Measurements from ENCODE around the gene IL1R1. TPM values are rescaled to one million over a fixed set of nuclear protein-coding genes. Genes with fewer than 3 reads are reported as not detected.

Gene IL1R1
- total RNA-seq, 1 experiment from 2014 or later, result 0.61 TPM

DNA sequence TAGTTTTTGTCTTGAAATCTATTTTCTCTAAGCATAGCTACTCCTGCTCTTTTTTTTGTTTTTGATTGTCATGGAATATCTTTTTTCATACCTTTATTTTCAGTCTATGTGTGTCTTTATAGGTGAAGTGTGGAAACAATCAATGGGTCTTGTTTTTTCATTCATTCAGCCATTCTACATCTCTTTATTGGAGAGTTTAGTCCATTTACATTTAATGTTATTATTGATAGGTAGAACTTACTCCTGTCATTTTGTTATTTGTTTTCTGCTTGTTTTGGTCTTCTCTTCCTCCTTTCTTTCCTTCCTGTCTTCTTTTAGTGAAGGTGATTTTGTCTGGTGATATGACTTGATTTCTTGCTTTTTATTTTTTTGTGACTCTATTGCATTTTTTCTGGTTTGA lies 62.1 kb downstream of the IL1R1 start:
- no peak for DNase-seq (ENCODE audit: low spot score)

DNA sequence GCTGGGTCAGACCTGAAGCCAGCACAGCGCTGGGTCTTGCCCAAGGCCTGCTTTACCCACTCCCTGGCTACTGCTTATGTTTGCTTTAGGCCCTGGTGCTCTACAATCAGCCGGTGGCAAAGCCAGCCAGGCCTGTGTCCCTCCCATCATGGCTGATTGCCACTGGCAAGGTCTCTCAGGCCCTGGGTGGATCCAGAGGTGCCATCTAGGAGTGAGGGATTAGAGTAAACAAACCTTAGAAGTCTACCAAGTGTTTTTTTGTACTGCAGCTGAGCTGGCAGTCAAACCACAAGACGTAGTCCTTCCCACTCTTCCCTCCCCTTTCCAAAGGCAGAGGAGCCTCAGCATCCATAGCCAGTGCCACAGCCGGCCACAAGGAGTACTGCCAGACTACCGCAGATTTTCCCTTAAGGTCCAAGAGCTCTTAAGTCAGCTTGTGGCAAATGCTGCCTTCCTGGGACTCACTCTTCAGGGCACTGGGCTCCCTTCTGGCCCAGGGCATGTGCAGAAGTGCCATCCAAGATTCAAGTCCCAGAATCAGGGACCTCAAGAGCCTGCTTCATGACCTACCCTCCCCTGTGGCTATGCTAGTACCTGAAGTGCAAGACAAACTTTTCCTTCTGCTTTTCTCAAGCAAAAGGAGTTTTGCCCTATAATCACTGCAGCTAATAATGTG lies 64.3 kb downstream of the IL1R1 start:
- DNase-seq (ENCODE audit: low spot score), result peak; percentile 87

DNA sequence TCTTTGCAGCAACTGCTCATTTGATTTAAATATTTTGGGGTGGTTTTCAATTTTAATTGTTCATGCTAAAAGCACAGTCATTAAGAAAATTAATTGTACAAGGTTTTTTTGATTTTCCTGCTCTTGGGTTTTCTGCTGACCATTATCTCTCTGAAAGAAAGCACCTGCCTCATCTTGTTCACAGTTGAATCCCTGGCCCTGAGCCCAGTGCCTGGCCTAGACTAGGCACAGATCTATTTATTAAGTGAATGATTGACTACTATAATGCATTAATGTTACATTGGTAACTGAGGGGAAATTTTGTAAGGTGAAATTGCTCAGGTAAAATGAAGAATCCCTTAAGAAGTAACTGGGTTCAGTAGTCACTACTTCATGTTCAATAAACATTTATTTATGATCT lies 66.2 kb downstream of the IL1R1 start:
- DNase-seq (ENCODE audit: low spot score), result peak; percentile 39

DNA sequence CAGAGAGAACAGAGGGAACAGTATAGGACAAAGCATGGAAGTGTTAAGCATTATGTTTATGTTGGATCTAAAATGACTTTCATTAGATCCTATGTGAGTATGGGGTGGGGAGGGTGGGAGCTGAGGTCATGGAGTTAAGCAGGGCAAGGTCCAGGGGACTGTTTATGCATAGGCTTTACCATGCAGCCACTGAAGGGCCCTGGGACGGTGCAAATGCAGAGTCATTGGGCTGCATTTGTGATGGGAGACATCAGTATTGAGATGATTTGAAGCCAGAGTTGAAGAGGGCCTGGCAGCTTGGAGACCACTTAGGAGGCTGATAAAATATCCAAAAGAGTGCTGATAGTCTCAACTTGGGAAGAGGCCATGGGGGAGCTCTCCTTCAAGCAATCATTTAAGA lies 66.9 kb downstream of the IL1R1 start:
- peak; percentile 33 for DNase-seq (ENCODE audit: low spot score)

DNA sequence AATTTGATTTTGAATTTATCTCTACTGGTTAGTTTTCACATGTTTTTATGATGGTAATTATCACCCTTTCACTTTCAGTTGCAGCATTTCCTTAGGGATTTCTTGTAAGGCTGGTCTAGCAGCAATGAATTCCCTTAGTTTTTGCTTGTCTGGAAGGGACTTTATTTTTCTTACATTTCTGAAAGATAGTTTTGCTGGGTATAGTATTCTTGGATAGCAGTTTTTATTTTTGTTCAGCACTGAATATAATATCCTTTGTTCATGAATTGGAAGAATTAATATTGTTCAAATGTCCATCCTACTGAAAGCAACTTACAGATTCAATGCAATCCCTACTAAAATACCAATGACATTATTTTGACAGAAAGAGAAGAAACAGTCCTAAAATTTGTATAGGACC lies 74.5 kb downstream of the IL1R1 start:
- no peak for DNase-seq (ENCODE audit: low spot score)

DNA sequence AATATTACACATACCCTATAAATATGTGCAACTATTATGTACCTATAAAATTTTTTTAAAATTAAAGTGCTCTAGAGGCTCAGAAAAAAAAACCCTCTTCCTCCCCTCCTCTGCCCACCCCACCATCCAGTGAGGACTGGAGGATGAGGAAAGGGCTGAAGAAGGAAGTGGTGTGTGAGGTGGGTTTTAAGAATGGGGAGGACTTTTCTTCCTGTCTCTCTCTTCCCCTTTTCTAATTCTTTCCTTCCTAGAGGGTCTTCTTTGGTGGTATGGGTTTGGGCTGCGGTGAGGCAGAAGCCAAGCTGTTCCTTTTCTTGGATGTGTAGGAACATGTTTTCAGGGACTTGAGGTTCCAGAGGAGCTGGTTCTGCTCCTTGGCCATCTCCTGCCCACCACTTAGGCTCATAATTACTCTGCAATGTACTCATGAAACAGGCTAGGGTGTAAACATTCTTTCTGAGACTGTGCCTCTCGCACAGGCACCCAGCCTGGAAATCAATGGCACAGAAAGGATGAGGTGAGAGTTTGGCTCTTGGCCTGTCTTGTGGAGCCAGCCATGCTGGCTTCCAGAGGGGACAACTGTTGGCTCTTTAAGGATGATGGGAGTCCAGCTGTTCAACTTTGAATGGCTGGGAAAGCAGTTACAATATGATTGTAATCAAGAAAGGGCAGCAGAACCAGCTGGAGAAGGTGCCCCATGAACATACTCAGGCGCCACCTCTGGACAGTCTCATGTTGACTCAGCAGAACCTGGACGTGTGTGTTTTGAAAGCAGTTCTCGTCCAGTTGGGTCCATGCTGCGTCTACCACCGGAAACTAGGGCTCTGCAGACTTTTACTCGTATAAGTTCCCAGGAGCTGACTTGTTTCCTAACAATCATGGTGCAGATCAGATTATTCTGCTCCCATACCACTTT lies 82.5 kb downstream of the IL1R1 start:
- DNase-seq (ENCODE audit: low spot score), result no peak

DNA sequence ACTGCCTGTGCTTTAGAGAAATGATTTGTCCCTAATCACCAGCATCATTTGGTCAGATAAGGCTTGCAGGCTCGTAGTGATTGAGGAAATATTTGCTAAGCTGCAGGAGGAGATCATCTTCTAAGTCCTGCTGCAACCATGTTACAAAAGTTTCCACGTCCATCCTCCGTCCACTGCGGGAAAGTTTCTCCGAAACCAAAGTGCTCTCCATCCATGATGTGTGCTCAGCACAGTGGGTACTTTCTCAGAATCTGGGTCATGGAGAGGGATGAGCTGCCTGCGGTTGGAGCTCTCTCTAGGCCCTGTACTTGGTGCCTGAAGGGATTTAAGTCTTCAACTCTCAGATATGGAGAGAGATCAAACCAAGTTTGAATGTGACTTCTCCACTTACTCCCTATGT lies 83.6 kb downstream of the IL1R1 start:
- DNase-seq (ENCODE audit: low spot score), result no peak

DNA sequence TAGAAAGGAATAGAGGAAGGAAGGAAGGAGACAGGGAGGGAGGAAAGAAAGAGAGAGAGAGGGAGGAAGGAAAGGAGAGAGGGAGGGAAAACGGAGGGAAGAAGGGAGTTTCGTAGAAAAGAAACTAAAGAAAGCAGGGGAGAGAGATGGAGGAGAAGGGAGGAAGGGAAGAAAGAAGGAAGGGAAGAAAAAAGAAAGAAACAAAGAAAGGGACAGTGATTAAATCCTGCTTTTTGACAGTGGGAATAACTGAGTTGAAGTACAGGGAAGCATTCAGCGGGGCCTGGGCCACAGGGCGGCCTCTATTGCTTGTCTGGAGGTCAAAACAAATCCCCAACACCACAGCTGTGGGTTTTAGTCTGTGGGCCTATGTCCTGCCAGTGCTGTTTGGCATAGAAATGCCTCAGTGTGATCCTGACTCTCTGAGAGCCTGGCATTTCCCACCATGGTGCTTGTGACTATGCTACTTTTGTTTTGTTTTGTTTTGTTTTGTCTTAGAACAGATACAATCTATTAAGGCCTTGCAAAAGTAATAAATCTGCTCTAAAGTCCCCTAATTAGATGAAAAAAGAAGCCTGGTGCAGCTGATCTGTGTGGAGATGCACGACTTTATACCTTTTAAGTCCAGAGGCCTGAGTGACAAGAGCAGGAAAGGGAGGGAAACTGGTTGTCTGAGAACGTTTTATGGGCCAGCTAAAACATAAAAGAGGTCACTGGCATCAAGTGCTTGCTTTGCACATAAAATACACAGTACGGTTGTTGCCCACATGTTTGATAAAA lies 84.3 kb downstream of the IL1R1 start:
- DNase-seq (ENCODE audit: low spot score), result peak; percentile 48

DNA sequence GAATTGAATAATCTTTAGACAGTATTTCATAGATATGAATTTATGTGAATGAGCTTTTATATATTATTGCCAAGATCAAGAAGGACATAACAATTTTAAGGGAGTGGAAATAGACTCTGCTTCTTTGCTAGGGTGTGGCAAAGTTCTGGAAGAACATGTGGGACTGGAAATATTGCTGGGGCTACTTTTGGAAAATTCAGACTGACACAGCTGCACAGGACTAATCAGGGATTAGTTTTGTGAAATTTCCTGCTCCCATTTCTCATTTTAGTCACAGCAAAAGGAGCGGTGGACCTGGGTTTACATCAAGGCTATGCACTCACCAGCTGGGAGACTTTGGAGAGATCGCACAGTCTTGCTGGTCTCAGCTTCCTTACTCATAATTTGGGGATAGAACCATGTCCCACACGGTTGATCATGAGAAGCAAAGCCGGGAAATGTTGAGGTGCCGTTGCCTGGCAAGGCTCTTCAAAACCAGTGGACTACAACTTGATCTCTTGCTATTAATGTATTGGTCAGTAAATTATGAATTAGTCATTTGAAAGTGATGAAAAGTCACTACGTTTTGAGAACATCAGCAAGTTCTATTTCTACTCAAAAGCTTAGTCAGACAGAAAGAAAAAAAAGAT lies 86.7 kb downstream of the IL1R1 start:
- DNase-seq (ENCODE audit: low spot score), result no peak

Other genes with a start within 250 kb of the IL1R1 start
- gene IL1R2, start 150.8 kb upstream of the IL1R1 start, total RNA-seq (2014; rRNA removed; shearing (Covaris generic)), result 3.9 and 6.6 TPM in 2 replicates
- 2.4 and 3.8 TPM in 2 replicates for gene IL1RL2, start 44.3 kb downstream of the IL1R1 start, total RNA-seq (2014; rRNA removed; shearing (Covaris generic))
- gene IL1RL1, start 168.8 kb downstream of the IL1R1 start, total RNA-seq (2014; rRNA removed; shearing (Covaris generic)), result not detected in 2 replicates
- 0.05 TPM in 1 of 2 replicates, not detected in the other for gene IL18R1, start 213.1 kb downstream of the IL1R1 start, total RNA-seq (2014; rRNA removed; shearing (Covaris generic))